ENCODE results near the gene ZBTB24.

DNA sequence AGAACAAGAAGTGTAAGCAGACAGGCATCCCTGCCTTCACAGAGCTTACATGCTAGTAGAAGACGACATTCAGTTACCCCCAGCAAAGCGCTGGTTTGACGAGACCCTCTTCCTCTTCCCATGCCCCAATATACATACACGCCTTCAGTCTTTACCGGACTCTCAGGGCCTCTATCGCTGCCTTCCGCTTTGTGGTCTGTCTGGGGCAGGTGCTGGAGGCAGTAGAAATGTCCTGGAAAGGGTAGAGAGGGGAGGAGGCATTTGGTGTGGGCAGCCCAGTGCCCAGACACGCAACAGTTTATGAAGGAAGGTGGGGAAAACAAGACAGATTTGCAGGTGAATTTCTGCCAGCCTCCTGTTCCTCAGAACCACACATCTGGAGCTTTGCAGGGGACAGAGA is 36.5 kb downstream of the ZBTB24 start:
- TF ChIP-seq EP300 (IDR thresholded peaks at IDR 0.05) = no peak
- TF ChIP-seq, protein P1, sequence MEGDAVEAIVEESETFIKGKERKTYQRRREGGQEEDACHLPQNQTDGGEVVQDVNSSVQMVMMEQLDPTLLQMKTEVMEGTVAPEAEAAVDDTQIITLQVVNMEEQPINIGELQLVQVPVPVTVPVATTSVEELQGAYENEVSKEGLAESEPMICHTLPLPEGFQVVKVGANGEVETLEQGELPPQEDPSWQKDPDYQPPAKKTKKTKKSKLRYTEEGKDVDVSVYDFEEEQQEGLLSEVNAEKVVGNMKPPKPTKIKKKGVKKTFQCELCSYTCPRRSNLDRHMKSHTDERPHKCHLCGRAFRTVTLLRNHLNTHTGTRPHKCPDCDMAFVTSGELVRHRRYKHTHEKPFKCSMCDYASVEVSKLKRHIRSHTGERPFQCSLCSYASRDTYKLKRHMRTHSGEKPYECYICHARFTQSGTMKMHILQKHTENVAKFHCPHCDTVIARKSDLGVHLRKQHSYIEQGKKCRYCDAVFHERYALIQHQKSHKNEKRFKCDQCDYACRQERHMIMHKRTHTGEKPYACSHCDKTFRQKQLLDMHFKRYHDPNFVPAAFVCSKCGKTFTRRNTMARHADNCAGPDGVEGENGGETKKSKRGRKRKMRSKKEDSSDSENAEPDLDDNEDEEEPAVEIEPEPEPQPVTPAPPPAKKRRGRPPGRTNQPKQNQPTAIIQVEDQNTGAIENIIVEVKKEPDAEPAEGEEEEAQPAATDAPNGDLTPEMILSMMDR (IDR thresholded peaks at IDR 0.05) = no peak
